Body of pancreas (tissue), 4 donors: ENCODE measurements around the gene PDZK1IP1. TPM values are rescaled to one million over a fixed set of nuclear protein-coding genes. Genes with fewer than 3 reads are reported as not detected.

Experiments
- ATAC-seq: fragments of 150-250 bp; one replicate; pipeline ENCODE4 v1.9.1; 2016
- DNase-seq, 4 donors: peaks; one replicate each; pipeline ENCODE4 v3.0.0-alpha.2; 2019
- H3K27ac ChIP-seq, 4 donors: fragments of 200-600 bp; sonication (generic); 1 replicate in 3 of 4; 2 replicates in 1 of 4; pipeline versions ENCODE4 v1.5.1 to v1.6.1; 2016 to 2019; ENCODE audit warnings: mild to moderate bottlenecking in 1 of 4, mixed read lengths in 1 of 4, moderate library complexity in 1 of 4
- H3K27me3 ChIP-seq, 2 donors: fragments of 200-600 bp; sonication (generic); one replicate each; pipeline ENCODE4 v1.6.0; 2016; ENCODE audit warnings: mild to moderate bottlenecking in 1 of 2
- H3K36me3 ChIP-seq, 2 donors: fragments of 200-600 bp; sonication (generic); replicated peaks in 1 of 2; 2 replicates each; pipeline ENCODE4 v1.5.1; 2016; ENCODE audit warnings: low read depth in 2 of 2; ENCODE audit not compliant: insufficient read depth in 1 of 2
- H3K4me1 ChIP-seq: fragments of 200-600 bp; sonication (generic); one replicate; pipeline ENCODE4 v1.6.0; 2016
- H3K4me3 ChIP-seq, 2 donors: fragments of 200-600 bp; sonication (generic); 1 replicate in 1 of 2; 2 replicates in 1 of 2; pipeline ENCODE4 v1.5.1; 2016 to 2019
- H3K9me3 ChIP-seq, 3 donors: fragments of 200-600 bp; sonication (generic); 1 replicate in 2 of 3; 2 replicates in 1 of 3; pipeline ENCODE4 v1.5.1; 2016
- CTCF ChIP-seq, 7 experiments: fragments of 450-650 bp in 4 of 7; fragments of 200-600 bp in 3 of 7; sonication (generic) in 3 of 7; IDR thresholded peaks; one replicate each; pipeline ENCODE4 v1.5.1; 2016 to 2019; ENCODE audit warnings: antibody characterized with exemption in 7 of 7
- POLR2A ChIP-seq, 3 donors: fragments of 450-650 bp; IDR thresholded peaks; one replicate each; pipeline ENCODE4 v1.6.1; 2016; ENCODE audit warnings: antibody characterized with exemption in 3 of 3, mild to moderate bottlenecking in 2 of 3
- WGBS, 2 donors: methylation state at CpG; one replicate each; pipeline ENCODE4 v1.1.5; 2017; 5-methylcytosine and 5-hydroxymethylcytosine counted together
- intact Hi-C: fragments of 100-400 bp; cut with DNase I; formaldehyde crosslinking; loops from one replicate; pipeline ENCODE4 v1.15.1; 2023
- total RNA-seq, 2 donors: library from RNA; depleted of rRNA; stranded (reverse); fragments of >200 nt; gene quantifications; one replicate each; pipeline ENCODE4 v1.1.0, GENCODE V29; 2016

The PDZK1IP1 gene
- total RNA-seq, 2 donors from 2014 or later, result 54.2 to 56.4 TPM

- Histone ChIP-seq H3K9me3 (no peaks in the 10 kb centered on the region), H3K4me3 (no peak overlapping the region), H3K36me3 (no peaks in the 10 kb centered on the region), H3K27ac (no peak overlapping the region), H3K27me3 (peaks cover 9 to 18% of the 10 kb centered on the region in 2 donors), H3K4me1 (peaks cover 14% of the 10 kb centered on the region)
- DNase-seq (no peak), ATAC-seq (no peak)
- WGBS, 2 donors, result 28 to 32% methylated on average over 7 to 9 of the region's 9 CpGs
- intact Hi-C loops, result no loop called here
- TF ChIP-seq POLR2A (IDR thresholded peaks at IDR 0.05) (no peak), CTCF (IDR thresholded peaks at IDR 0.05) (no peak)
Measured at GRCh38 chr1:47223921-47224675, 34.3 kb upstream of the PDZK1IP1 start.

GRCh38 chr1:47223174-47223920 lies 33.5 kb upstream of the PDZK1IP1 start:
- ATAC-seq (no peak), DNase-seq (no peak)
- no peak overlapping the region for H3K27ac ChIP-seq
- peaks cover 14% of the 10 kb centered on the region for H3K4me1 ChIP-seq
- 47 to 53% methylated on average over 7 to 10 of the region's 10 CpGs for WGBS, 2 donors
- H3K36me3 ChIP-seq, result no peaks in the 10 kb centered on the region
- no peak overlapping the region for H3K4me3 ChIP-seq
- TF ChIP-seq POLR2A (IDR thresholded peaks at IDR 0.05) (no peak), CTCF (IDR thresholded peaks at IDR 0.05) (no peak)
- intact Hi-C loops, result no loop called here
- no peaks in the 10 kb centered on the region for H3K9me3 ChIP-seq
- peaks cover 9 to 18% of the 10 kb centered on the region in 2 donors for H3K27me3 ChIP-seq

GRCh38 chr1:47222476-47222875 lies 32.6 kb upstream of the PDZK1IP1 start:
- H3K27ac ChIP-seq, result no peak overlapping the region

GRCh38 chr1:47219590-47220220 lies 29.9 kb upstream of the PDZK1IP1 start:
- H3K36me3 ChIP-seq, result no peaks in the 10 kb centered on the region
- intact Hi-C loops, result no loop called here

More at GRCh38 chr1:47222476-47222875, 32.6 kb upstream of the PDZK1IP1 start:
- H3K36me3 ChIP-seq, result no peaks in the 10 kb centered on the region
- TF ChIP-seq CTCF (IDR thresholded peaks at IDR 0.05) (no peak), POLR2A (IDR thresholded peaks at IDR 0.05) (no peak)
- DNase-seq (no peak), ATAC-seq (no peak)
- H3K4me1 ChIP-seq, result peaks cover 14% of the 10 kb centered on the region
- intact Hi-C loops, result no loop called here
- 76 to 84% methylated on average over 3 of the region's 3 CpGs for WGBS, 2 donors
- H3K9me3 ChIP-seq, result no peaks in the 10 kb centered on the region
- peaks cover 9 to 18% of the 10 kb centered on the region in 2 donors for H3K27me3 ChIP-seq
- no peak overlapping the region for H3K4me3 ChIP-seq

More at GRCh38 chr1:47219590-47220220, 29.9 kb upstream of the PDZK1IP1 start:
- H3K4me1 ChIP-seq, result peaks cover 3% of the 10 kb centered on the region
- peaks cover under 1 to 11% of the 10 kb centered on the region in 2 donors for H3K27me3 ChIP-seq
- DNase-seq, result no peak
- no peak for TF ChIP-seq POLR2A (IDR thresholded peaks at IDR 0.05)
- no peak for TF ChIP-seq CTCF (IDR thresholded peaks at IDR 0.05)
- no peak overlapping the region for H3K4me3 ChIP-seq
- WGBS, 2 donors, result 84 to 90% methylated on average over 14 to 21 of the region's 29 CpGs
- H3K9me3 ChIP-seq, result no peaks in the 10 kb centered on the region
- no peak overlapping the region for H3K27ac ChIP-seq
- ATAC-seq, result no peak
